Stimulated activated CD8-positive, alpha-beta memory T cell treated with anti-CD3 and anti-CD28 coated beads, Interleukin-15, amount 100 ng/mL, for 24 hours (primary cell): ENCODE results near the gene PTPRJ.
"Not testable (repeated sequence)": the region's sequence is repeated elsewhere in the genome, so short reads cannot be mapped to it uniquely, and the experiment has no call there.

Experiments
- DNase-seq: peaks from one replicate; pipeline ENCODE4 v3.0.0-alpha.2; 2020; ENCODE audit warnings: low read depth

PTPRJ gene

DNA sequence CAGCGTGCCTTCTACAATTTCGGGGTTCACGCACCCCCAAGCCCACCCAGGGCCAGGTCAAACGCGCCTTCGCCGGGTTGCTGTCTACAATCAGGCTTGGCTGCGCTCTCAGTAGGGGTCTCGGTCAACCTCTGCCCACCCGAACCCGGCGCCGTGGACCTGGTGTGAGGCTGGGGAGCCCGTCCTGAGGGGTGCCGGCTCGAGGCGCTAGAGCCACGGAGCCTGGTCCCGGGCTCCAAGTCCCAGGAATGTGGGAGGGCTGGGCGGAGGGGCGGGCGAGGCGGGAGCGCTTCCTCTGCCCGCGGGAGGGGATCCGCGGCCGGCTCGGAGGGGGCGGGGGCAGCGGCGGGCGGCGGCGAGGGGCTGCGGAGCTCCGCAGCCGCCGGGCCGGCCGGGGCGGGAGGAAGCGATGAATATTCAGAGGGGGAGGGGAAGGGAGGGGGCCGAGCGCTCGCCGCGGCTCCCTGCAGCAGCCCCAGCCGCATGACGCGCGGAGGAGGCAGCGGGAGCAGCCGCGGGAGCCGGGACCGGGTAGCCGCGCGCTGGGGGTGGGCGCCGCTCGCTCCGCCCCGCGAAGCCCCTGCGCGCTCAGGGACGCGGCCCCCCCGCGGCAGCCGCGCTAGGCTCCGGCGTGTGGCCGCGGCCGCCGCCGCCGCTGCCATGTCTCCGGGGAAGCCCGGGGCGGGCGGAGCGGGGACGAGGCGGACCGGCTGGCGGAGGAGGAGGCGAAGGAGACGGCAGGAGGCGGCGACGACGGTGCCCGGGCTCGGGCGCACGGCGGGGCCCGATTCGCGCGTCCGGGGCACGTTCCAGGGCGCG, at the start of gene PTPRJ:
TSS of gene PTPRJ (plus strand) at position 472 of the 819 bp plus-strand sequence. CDS start 354 bp downstream, outside the sequence.
- DNase-seq: no peak

DNA sequence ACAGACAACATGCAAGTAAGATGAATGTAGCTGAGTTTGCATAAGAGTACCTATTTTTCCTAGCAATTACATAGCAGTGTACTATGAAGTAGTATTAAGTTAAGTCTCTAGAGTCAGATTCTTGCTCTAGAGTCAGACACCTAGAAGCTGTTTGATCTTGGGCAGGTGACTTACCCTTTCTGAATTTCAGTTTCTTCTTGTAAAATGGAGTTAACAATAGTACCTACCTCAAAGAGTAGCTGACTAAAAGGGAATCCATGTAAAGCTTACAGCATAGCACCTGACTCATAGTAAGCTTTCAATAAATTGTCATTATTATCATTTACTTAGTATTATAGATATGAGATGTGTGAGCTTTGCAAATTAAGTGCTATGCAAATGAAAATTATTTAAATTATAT, 47.8 kb upstream of the PTPRJ start:
- no peak for DNase-seq

DNA sequence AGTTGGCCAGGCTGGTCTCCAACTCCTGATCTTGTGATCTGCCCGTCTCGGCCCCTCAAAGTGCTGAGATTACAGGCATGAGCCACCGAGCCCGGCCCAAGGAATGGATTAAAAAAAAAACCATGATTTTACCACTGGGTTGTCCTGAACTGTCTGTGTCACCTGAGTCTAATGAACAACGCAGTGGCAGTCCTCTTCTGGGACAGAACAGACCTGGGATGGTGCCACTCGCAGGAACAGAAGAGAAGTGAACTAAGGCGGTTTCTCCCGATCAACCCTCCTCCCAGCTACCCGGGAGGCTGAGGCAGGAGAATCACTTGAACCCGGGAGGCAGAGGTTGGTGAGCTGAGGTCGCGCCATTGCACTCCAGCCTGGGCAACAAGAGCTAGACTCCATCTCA, 46.6 kb upstream of the PTPRJ start:
- not testable (repeated sequence) for DNase-seq

DNA sequence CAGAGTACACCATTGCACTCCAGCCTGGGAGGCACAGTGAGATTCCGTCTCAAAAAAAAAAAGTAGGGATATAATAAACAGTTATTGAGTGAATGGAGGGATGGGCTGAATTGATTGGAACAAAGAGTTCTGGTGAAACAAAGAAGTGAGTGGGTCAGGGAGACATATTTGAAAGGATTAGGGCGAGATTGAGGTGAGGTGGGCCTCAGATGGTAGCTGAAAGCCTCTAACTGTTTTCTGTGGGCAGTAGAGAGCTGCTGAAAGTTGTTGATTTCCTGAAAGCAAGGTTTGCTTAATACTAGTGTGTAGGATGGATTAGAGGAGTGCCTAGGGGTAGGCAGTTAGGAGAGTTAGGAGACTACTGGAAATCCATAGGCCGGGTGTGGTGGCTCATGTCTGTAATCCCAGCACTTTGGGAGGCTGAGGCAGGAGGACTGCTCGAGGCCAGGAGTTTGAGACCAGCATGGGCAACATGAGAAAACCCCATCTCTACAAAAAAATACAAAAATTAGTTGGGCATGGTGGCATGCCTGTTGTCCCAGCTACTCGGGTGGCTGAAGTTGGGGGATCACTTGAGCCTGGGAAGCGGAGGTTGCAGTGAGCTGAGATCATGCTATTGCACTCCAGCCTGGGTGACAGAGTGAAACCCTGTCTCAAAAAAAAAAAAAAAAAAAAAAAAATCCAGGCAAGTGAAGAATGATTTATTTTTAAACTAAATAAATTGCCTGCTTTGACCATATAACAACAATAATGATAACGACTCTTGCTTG, 41.4 kb upstream of the PTPRJ start:
- DNase-seq: no peak

DNA sequence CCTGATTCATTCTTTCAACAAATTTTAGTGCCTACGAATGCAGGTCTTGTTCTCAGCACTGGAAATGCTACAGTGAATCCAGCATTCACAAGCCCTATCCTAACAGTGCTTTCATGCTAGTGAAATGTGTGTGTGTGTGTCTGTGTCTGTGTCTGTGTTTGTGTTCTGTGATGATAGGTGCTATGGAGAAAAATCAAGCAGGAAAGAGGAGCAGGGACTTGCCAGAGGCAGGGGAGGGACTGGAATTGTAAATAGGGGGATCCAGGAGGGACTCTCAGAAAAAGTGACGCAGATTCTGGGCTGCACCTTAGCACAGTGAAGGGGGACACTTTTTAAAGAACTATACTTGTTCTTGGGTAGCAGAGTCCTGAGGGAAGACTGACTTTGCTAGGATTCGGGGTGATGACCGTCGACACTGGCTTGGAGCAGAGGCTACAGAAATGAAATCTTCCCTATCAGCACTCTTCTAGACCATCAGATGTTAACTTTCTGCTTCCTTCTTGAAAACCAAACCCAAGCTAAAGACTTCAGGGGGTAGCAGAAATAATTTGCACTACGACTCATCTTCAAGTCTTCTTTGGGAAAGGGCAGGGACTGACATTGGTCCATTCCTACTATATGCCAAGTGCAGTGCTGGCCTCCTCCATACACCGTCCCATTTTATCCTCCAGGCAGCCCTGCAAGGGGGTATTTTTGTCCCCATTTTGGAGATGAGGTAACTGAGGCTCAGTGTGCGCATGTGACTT, 39.3 kb upstream of the PTPRJ start:
- DNase-seq: no peak

DNA sequence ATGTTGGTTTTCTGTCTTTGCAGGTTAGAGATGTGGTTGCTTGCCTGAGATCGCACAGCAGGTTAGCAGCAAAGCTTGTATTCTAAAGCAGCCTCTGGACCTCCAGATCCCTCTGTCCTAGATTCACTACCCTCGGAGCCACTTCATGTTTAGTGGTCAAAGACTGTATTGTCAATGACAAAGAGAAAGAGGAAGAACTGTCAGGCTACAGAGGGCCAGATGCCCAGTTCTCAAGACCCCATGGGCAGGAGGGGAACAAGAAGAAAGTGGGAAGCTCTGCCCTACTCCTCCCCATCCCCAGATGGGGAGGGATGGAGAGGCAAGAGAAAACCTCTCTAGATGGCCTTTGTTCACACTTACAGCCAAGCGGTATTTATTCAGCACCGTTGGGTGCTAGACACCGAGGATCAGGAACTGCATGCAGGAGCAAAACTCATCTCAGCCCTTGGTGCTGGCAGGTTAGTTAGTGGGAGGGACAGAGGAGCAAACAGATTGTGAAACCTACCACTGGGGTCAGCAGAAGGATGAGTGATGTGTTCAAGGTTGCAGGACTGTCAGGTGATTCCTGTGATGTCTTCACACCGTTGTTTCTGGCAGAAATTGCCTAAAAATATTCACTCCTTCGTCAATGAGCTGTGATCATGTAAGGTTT, 38.3 kb upstream of the PTPRJ start:
- DNase-seq: no peak

DNA sequence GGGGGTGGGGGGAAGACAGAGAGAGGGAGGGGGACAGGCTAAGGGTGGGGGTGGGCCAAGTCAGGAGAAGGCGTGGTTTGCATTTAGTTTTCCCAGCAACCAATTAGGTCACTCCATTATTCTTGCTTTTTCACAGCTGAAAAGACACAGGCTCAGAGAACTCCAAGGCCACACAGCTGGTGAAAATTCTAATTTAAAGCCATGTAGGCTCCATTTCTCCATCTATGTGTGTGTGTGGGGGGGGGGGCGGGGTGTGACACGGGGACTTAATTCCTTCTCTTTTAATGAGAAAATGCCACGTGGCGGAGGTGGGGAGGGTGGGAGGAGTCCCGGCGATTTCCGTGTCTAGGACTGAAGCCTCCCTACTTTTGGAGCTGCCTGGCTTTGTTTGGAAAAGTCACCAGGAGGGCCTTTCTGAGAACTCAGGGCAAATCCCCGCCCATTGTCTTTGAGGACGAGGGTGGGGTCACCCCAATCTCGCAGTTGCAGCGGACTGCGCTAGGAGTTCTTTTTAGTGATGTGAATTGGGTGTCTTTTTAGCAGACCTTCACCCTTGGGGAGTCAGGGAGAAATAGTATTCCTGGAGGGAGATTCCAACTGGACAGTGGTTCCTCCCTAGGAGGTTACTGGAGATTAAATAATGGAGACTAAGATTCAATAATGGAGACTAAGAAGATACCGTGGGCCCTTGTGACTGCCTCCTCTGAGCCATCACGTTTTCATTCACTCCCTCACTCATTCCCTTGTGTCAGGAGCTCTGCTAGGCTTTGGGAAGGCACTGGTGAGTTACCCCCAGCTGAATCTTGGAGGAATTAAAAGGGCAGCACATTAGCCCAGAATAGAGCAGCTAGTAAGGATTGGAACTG, 36.4 kb upstream of the PTPRJ start:
- no peak for DNase-seq

DNA sequence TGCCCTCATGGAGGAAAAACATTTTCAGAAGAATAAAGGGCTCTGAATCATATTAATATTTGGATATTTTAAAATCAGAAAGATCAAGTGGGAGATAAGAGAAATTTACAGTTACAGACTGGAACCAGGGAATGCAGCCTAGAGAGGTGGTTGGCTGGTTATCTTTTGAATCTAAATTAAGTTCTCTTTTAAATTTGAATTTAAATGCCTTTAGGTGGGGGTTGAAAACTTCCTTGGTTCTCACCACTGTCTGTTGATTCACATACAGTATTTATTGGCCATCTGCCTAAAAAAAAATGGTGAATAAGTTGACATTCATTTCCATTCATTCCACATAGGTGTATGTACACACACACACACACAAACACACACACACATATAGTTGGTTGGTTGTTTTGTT, 35.7 kb upstream of the PTPRJ start:
- DNase-seq: no peak

DNA sequence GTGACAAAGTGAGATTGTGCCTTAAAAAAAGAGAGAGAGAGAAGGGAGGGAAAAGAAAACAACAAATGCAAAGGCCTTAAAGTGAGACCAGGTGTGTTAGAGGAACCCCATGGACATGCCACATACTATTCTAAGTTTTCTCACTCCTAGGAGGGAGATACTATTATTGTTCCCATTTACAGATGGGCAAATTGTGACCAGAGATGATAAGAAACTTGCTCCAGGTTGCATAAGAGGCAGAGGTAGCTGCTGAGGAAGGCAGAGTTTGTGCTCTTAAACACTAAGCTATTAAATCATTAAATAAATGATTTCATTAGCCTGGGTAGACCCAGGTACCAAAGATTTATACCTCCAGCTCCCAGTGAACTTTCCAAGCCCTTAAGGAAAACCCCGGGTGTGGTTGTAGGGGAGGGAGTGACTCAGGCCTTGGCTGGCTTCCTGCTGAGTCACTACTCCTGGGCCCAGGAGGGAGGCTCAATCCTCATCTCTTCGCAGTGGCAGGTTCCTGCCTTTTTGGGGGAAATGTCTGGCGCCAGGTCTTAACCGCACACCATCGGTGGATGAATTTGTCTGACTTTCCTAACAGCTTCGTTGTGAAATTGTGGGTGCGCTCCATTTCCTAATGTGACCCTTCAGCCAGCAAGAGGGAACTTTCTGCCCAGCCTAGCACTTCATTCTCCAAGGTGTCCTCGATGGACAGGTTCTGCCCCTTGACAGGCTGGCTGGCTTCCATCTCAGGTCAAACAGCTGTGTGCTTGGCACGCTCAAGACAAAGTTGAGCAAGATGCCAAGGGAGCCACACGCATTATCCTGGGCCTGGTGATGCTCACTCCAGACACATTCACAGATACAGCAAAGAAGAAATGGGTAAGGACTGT, 33.4 kb upstream of the PTPRJ start:
- no peak for DNase-seq

DNA sequence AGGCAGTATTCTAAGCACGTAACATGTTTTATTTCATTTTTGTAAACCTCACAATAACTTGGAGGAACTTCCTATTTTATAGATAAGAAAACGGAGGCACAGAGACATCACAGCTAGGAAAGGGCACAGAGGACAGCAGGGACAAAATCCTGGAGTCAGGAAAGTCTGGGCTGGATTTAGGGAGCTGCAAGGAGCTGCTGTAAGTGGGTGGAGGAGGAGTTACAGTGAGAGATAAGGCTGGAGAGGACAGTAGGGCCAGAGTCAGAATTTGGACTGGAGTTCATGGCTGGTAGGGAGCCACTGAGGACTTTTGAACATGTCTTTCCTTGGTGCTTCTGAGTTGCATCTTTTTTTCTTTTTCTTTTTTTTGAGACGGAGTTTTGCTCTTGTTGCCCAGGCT, 32.2 kb upstream of the PTPRJ start:
- DNase-seq: no peak

DNA sequence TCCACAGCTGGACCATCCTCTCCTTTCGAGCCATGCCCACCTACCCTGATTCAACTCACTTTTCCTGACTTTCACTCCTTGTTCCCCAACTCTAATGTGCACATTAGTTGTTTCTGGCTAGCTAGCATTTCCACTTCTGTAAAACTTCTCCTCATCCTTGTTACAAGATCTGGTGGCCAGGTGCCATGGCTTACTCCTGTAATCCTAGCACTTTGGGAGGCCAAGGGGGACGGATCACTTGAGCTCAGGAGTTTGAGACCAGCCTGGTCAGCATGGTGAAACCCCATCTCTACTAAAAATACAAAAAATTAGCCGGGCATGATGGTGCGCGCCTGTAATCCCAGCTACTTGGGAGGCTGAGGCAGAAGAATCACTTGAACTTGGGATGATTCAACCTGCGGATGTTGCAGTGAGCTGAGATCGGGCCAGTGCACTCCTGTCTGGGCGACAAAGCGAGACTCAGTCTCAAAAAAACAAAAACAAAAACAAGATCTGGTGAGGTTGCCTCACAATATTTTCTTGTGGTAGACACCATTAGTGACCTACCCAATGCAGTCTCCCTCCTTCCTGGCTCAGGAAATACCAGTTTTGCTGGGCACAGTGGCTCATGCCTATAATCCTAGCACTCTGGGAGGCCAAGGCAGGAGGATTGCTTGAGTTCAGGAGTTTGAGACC, 31.2 kb upstream of the PTPRJ start:
- DNase-seq: not testable (repeated sequence)

DNA sequence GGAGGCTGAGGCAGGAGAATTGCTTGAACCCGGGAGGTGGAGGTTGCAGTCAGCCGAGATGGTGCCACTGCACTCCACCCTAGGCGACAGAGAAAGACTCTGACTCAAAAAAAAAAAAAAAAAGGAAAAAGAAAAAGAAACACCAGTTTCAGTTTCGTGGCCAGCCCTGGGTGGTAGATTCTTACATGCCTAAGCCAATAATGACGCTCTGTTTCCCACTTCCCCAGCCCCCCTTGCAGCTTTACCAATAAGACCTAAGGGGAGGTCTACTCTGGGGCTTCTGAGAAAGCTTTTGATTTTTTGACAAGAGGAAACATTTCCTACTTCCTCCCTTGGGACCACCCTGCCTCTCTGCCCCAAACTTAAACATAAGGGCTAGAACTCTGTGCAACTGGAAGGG, 30.0 kb upstream of the PTPRJ start:
- DNase-seq: no peak

DNA sequence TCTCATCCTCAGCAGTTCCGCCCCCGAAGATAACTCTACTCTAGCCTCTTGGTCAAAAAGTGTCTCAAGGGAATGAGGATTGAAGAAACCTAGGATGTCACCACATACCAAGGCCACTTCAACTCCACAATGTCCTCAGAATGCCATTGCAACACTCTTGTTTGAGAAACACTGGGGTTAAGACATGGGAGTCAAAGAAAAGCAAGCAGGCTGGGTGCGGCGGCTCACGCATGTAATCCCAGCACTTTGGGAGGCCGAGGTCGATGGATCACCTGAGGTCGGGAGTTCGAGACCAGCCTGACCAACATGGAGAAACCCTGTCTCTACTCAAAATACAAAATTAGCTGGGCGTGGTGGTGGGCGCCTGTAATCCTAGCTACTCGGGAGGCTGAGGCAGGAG, 28.9 kb upstream of the PTPRJ start:
- not testable (repeated sequence) for DNase-seq

DNA sequence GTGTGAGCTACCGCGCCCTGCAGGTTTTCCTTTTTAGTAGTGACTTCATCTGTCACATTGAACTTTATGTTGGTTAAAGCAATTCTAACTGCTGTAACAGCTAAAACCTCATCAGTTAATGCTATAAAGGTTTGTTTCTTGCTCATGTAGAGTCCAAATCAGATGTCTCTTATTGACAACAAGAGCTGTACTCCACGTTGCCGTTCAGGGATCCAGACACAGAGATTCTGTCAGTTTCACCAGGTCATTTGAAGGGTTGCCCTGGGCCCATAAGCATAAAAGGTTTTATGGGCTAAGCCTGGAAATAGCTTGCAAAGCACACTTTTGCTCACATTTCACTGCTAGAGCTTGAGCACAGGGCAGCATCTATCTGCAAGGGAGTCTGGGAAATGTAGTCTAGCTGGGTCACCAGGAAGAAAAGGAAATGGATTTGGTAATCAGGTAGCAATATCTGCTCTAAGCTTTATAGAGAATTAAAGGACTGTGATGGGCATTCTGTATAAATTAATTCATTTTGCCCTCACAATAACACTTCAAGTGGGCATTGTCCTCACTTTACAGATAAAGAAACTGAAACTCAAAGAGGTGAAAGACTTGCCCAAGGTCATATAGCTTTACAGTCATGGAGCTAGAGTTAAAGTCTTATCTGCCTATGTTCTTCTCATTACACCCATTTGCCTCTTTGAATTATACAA, 25.2 kb upstream of the PTPRJ start:
- DNase-seq: no peak

DNA sequence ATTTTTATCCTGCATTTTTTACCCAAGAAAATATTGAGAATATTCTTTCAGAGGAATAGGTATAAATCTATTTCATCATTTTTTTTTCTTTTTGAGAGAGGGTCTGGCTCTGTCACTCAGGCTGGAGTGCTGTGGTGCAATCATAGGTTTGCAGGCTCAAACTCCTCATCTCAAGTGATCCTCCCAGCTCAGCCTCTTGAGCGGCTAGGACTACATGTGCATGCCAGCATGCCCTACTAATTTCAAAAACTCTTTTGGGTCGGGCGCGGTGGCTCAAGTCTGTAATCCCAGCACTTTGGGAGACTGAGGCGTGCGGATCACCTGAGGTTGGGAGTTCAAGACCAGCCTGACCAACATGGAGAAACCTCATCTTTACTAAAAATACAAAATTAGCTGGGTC, 20.3 kb upstream of the PTPRJ start:
- no peak for DNase-seq

DNA sequence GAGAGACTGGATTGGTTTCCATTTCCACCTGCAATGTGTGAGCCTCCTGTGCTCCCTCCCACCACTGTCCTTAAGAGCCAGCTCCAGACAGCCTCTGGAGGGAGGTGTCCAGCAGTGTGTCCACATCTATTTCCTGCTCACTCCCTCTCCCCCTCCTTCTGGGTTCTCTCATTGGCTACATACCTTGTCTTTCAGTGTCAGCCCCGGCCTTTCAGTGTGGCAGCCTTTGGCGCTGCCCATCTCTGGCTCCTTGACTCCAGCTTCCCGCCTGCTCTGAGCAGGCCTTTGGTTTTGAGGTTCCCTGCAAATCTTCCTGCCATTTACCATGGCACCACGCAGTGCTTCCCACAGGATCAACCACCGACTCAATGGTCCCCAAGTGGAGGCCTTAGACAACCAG, 19.0 kb upstream of the PTPRJ start:
- no peak for DNase-seq

DNA sequence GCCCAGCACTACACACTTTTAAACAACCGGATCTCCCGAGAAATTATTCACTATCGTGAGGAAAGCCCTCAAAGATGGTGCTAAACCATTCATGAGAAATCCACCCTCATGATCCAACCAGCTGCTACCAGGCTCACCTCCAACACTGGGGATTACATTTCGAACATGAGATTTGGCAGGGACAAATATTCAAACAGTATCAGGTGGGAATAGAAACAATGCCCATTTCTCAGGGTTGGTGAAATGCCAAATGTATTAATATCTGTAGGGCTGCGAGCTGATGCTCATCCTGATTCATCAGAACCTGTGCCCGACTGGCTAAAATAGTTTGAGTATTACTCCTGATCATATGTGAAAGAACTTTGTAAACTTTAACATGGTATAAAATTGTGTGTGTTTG, 15.8 kb upstream of the PTPRJ start:
- DNase-seq: no peak

DNA sequence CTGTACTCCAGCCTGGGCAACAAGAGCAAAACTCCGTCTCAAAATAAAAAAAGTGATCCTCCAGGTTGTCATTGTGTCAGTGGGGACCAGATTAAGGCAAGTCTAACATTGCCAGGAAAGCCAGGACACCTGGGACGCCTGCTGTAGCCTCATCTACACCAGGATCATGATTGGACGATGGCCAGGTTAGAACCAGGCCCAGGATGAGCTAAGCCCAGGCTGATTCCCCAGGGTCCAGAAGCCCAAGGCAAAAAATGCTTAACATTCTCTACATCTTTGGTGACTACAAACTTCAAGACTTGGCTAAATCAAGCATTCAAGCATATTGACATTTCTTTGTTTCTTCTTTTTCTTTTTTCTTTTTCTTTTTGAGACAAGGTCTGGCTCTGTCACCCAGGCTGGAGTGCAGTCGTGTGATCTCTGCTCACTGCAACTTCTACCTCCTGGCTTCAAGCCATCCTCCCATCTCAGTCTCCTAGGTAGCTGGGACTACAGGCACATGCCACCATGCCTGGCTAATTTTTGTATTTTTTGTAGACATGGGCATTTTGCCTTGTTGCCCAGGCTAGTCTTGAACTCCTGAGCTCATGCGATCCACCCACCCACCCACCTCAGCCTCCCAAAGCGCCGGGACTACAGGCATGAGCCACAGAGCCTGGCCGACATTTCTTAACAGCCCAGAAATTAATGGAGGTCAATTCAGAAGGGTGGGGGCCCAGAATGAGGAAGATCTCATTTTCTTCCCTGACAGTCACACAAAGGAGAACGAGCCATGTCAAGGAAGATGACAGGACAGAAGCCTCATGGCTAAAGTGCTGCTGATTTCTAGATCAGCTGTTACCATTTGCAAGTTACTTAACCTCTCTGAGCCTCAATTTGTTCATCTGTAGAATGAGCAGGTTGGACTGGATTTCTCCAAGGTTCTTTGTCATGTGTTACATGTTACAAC, 12.5 kb upstream of the PTPRJ start:
- no peak for DNase-seq
